H9 (cell line): ENCODE data around the gene IGF2R. TPM values are rescaled to one million over a fixed set of nuclear protein-coding genes. Genes with fewer than 3 reads are reported as not detected.
A peak's percentile ranks its signal among the peaks of the same experiment; 100 is the strongest.

Source experiments
- DNase-seq: peaks from one replicate; pipeline ENCODE4 v3.0.0-alpha.2; 2017
- H2AFZ ChIP-seq: one replicate; pipeline ENCODE4 v1.6.1; 2013; ENCODE audit warnings: mild to moderate bottlenecking, low read length, control low read depth, moderate library complexity
- H2AK5ac ChIP-seq: 2 replicates; pipeline ENCODE4 v1.6.1; 2013; ENCODE audit warnings: low read length, control low read depth, mixed read lengths; ENCODE audit not compliant: insufficient read length
- H2BK120ac ChIP-seq: one replicate; pipeline ENCODE4 v1.6.1; 2013; ENCODE audit warnings: low read depth, mild to moderate bottlenecking, low read length, control low read depth, inconsistent platforms; ENCODE audit not compliant: poor library complexity, severe bottlenecking
- H2BK12ac ChIP-seq: 2 replicates; pipeline ENCODE4 v1.6.1; 2013; ENCODE audit warnings: low read length, control low read depth, mixed read lengths, low read depth; ENCODE audit not compliant: insufficient read length
- H2BK15ac ChIP-seq: 2 replicates; pipeline ENCODE4 v1.6.1; 2013; ENCODE audit warnings: low read depth, low read length, control low read depth
- H2BK20ac ChIP-seq: one replicate; pipeline ENCODE4 v1.6.1; 2013; ENCODE audit warnings: low read depth, mild to moderate bottlenecking, low read length, control low read depth, inconsistent platforms; ENCODE audit not compliant: poor library complexity, severe bottlenecking
- H2BK5ac ChIP-seq: 2 replicates; pipeline ENCODE4 v1.6.1; 2013; ENCODE audit warnings: low read length, control low read depth, mixed read lengths; ENCODE audit not compliant: insufficient read length
- H3K14ac ChIP-seq: 2 replicates; pipeline ENCODE4 v1.6.1; 2013; ENCODE audit warnings: low read length, control low read depth; ENCODE audit not compliant: insufficient read depth
- H3K18ac ChIP-seq: 2 replicates; pipeline ENCODE4 v1.6.1; 2013; ENCODE audit warnings: low read depth, mild to moderate bottlenecking, mixed read lengths, low read length, control low read depth; ENCODE audit not compliant: insufficient read length
- H3K23ac ChIP-seq: 2 replicates; pipeline ENCODE4 v1.6.1; 2013; ENCODE audit warnings: low read length, control low read depth, mixed read lengths, low read depth; ENCODE audit not compliant: insufficient read length
- H3K23me2 ChIP-seq: 2 replicates; pipeline ENCODE4 v1.6.1; 2013; ENCODE audit warnings: low read depth, mild to moderate bottlenecking, mixed read lengths, low read length, control low read depth; ENCODE audit not compliant: insufficient read length, poor library complexity, severe bottlenecking
- H3K27ac ChIP-seq: 2 replicates; pipeline ENCODE4 v1.5.1; 2013; ENCODE audit warnings: low read length, control low read depth, mixed read lengths, low read depth; ENCODE audit not compliant: insufficient read length
- H3K27me3 ChIP-seq: 2 replicates; pipeline ENCODE4 v1.6.1; 2013; ENCODE audit warnings: low read length, control low read depth, inconsistent platforms; ENCODE audit not compliant: insufficient read depth
- H3K4ac ChIP-seq: 2 replicates; pipeline ENCODE4 v1.6.1; 2013; ENCODE audit warnings: low read depth, mild to moderate bottlenecking, control low read depth, inconsistent platforms, low read length, moderate library complexity
- H3K4me1 ChIP-seq: 2 replicates; pipeline ENCODE4 v1.6.1; 2013; ENCODE audit warnings: low read length, control low read depth, inconsistent platforms; ENCODE audit not compliant: insufficient read depth
- H3K4me2 ChIP-seq: 2 replicates; pipeline ENCODE4 v1.6.1; 2013; ENCODE audit warnings: low read length, control low read depth, mixed read lengths; ENCODE audit not compliant: insufficient read length, insufficient read depth
- H3K56ac ChIP-seq: 2 replicates; pipeline ENCODE4 v1.6.1; 2013; ENCODE audit warnings: low read depth, mild to moderate bottlenecking, mixed read lengths, low read length, control low read depth; ENCODE audit not compliant: insufficient read length
- H3K79me1 ChIP-seq: 2 replicates; pipeline ENCODE4 v1.6.1; 2013; ENCODE audit warnings: low read depth, mild to moderate bottlenecking, moderate library complexity, low read length, control low read depth, inconsistent platforms; ENCODE audit not compliant: insufficient read depth, poor library complexity, severe bottlenecking
- H3K79me2 ChIP-seq: 2 replicates; pipeline ENCODE4 v1.6.1; 2013; ENCODE audit warnings: low read length, control low read depth, inconsistent platforms; ENCODE audit not compliant: insufficient read depth
- H3K9ac ChIP-seq: 2 replicates; pipeline ENCODE4 v1.6.1; 2013; ENCODE audit warnings: low read length, control low read depth, mixed read lengths; ENCODE audit not compliant: insufficient read length; ENCODE audit errors: extremely low read depth
- H3K9me3 ChIP-seq: one replicate; pipeline ENCODE4 v1.6.1; 2013; ENCODE audit warnings: low read depth, low read length, inconsistent platforms; ENCODE audit not compliant: control insufficient read depth
- H3T11ph ChIP-seq: one replicate; pipeline ENCODE4 v1.6.1; 2013; ENCODE audit warnings: mild to moderate bottlenecking, low read length, control low read depth, inconsistent platforms
- H4K20me1 ChIP-seq: one replicate; pipeline ENCODE4 v1.6.1; 2013; ENCODE audit not compliant: control insufficient read depth, insufficient read length, insufficient read depth
- H4K5ac ChIP-seq: 2 replicates; pipeline ENCODE4 v1.6.1; 2013; ENCODE audit warnings: low read depth, mild to moderate bottlenecking, mixed read lengths, low read length, control low read depth; ENCODE audit not compliant: insufficient read length
- H4K8ac ChIP-seq: replicated peaks from 2 replicates; pipeline ENCODE4 v1.6.1; 2013; ENCODE audit warnings: low read length, control low read depth, mixed read lengths, low read depth; ENCODE audit not compliant: insufficient read length
- H4K91ac ChIP-seq: 2 replicates; pipeline ENCODE4 v1.6.1; 2013; ENCODE audit warnings: low read depth, mild to moderate bottlenecking, moderate library complexity, mixed read lengths, low read length, control low read depth; ENCODE audit not compliant: insufficient read length
- H3K27ac Mint-ChIP-seq, 3 experiments: 2 replicates in 2 of 3; 3 replicates in 1 of 3; pipeline ENCODE4 v1.8.0; 2020 to 2021; ENCODE audit warnings: mixed read lengths in 3 of 3, mild to moderate bottlenecking in 1 of 3, moderate library complexity in 1 of 3
- H3K27me3 Mint-ChIP-seq: 2 replicates; pipeline ENCODE4 v1.8.0; 2021; ENCODE audit warnings: low read depth, mild to moderate bottlenecking, moderate library complexity, mixed read lengths
- H3K36me3 Mint-ChIP-seq, 3 experiments: 2 replicates in 2 of 3; 3 replicates in 1 of 3; pipeline ENCODE4 v1.8.0; 2020 to 2021; ENCODE audit warnings: low read depth in 3 of 3, mixed read lengths in 3 of 3; ENCODE audit not compliant: insufficient read depth in 1 of 3
- H3K4me1 Mint-ChIP-seq, 2 experiments: 2 replicates each; pipeline ENCODE4 v1.8.0; 2020; ENCODE audit warnings: mixed read lengths in 2 of 2
- H3K4me3 Mint-ChIP-seq, 2 experiments: 2 replicates in 1 of 2; 3 replicates in 1 of 2; pipeline ENCODE4 v1.8.0; 2020 to 2021; ENCODE audit warnings: mild to moderate bottlenecking in 2 of 2, mixed read lengths in 2 of 2, moderate library complexity in 1 of 2
- H3K9me3 Mint-ChIP-seq, 2 experiments: 2 replicates in 1 of 2; 3 replicates in 1 of 2; pipeline ENCODE4 v1.8.0; 2020; ENCODE audit warnings: mild to moderate bottlenecking in 2 of 2, mixed read lengths in 2 of 2, moderate library complexity in 1 of 2
- CTCF ChIP-seq: fragments of 200-600 bp; sonication (generic); conservative IDR thresholded peaks from 3 replicates; pipeline ENCODE4 v1.8.0; 2021; ENCODE audit warnings: antibody characterized with exemption, mild to moderate bottlenecking
- WGBS: extraction: QIAGEN DNeasy Blood & Tissue Kit; methylation state at CpG from one replicate; pipeline ENCODE4 v1.1.7; 2013; ENCODE audit warnings: missing lambda C conversion rate, low lambda C conversion rate, mixed read lengths; ENCODE audit not compliant: insufficient read length; ENCODE audit errors: extremely low coverage; 5-methylcytosine and 5-hydroxymethylcytosine counted together
- total RNA-seq: library from RNA; stranded (reverse); gene quantifications from 2 replicates; pipeline ENCODE4 v1.2.1, GENCODE V29; 2021

Gene IGF2R
- total RNA-seq, 1 experiment from 2014 or later, result 66.7 TPM

- H3K4ac ChIP-seq, result no peak overlapping the region
- no peaks in the 10 kb centered on the region for H3K27me3 ChIP-seq
- peaks cover 38% of the 10 kb centered on the region; the same call in 1 of the 2 replicates for H3K79me2 ChIP-seq
- H2BK5ac ChIP-seq, result no peak overlapping the region
- H3T11ph ChIP-seq, result no peak overlapping the region
- H3K56ac ChIP-seq, result no peak overlapping the region
- no peak overlapping the region for H3K18ac ChIP-seq
- H4K8ac ChIP-seq, result no peak overlapping the region
- H2BK15ac ChIP-seq, result no peak overlapping the region
- Mint-ChIP-seq H3K9me3 (no peaks in the 10 kb centered on the region), H3K4me3 (peak overlapping the region; percentile 80 to 96), H3K4me1 (peaks cover 42 to 48% of the 10 kb centered on the region in 2 experiments), H3K36me3 (no peaks in the 10 kb centered on the region; a peak in 2 of 7 replicates), H3K27me3 (peaks cover 25% of the 10 kb centered on the region), H3K27ac (peak overlapping the region; percentile 44 to 97 (median 95); a peak in 5 of 7 replicates)
- H2BK12ac ChIP-seq, result no peak overlapping the region
- H2BK20ac ChIP-seq, result no peak overlapping the region
- no peak overlapping the region for H3K27ac ChIP-seq
- peaks cover 3% of the 10 kb centered on the region for H3K23me2 ChIP-seq
- peak overlapping the region; percentile 80 for H3K9ac ChIP-seq
- H3K79me1 ChIP-seq, result no peaks in the 10 kb centered on the region
- H3K4me1 ChIP-seq, result peaks cover 7% of the 10 kb centered on the region; the same call in 1 of the 2 replicates
- TF ChIP-seq CTCF, result no peak
- no CpG with 5 or more reads among the region's 8 CpGs for WGBS
- H4K20me1 ChIP-seq, result no peaks in the 10 kb centered on the region
- H2BK120ac ChIP-seq, result no peak overlapping the region
- no peak overlapping the region for H2AFZ ChIP-seq
- no peak overlapping the region for H3K23ac ChIP-seq
- H3K9me3 ChIP-seq, result no peaks in the 10 kb centered on the region
- peak overlapping the region; percentile 76 for H3K4me2 ChIP-seq
- no peak overlapping the region for H4K5ac ChIP-seq
- no peak overlapping the region for H3K14ac ChIP-seq
- H4K91ac ChIP-seq, result no peak overlapping the region
- DNase-seq, result no peak
- no peak overlapping the region for H2AK5ac ChIP-seq
Measured at GRCh38 chr6:159969921-159970320, 1.0 kb downstream of the IGF2R start.
